IMR-90 (cell line): ENCODE data around the gene ST6GAL2. TPM values are rescaled to one million over a fixed set of nuclear protein-coding genes. Genes with fewer than 3 reads are reported as not detected.

Source experiments
- ATAC-seq: fragments of 200-7000 bp; cut with Tn5 transposase; 2 replicates; pipeline ENCODE4 v1.9.1; 2020; ENCODE audit warnings: low read depth, mild to moderate bottlenecking, moderate library complexity
- BruUV-seq: library from RNA; stranded (reverse); fragments of 400-500 nt; replicated peaks from 2 replicates; lab custom pipeline; 2021; lab: Mats Ljungman, UMichigan
- CTCF ChIA-PET: fragments of 300-600 bp; formaldehyde crosslinking; extraction: SDS; loops from one replicate; lab custom pipeline; 2021; ENCODE audit warnings: antibody characterized with exemption; lab: Yijun Ruan, JAX
- POLR2A ChIA-PET: fragments of 300-600 bp; sonication (Branson Sonifier 250); formaldehyde crosslinking; loops from one replicate; lab custom pipeline; 2022; ENCODE audit warnings: antibody characterized with exemption; ENCODE audit not compliant: unreplicated experiment; lab: Charles Lee
- DNase-seq: peaks from one replicate; pipeline ENCODE4 v3.0.0; 2013
- H2AFZ ChIP-seq: replicated peaks from 2 replicates; pipeline ENCODE3; 2013; ENCODE audit warnings: low read length, mild to moderate bottlenecking; ENCODE audit not compliant: poor library complexity
- H2AK5ac ChIP-seq: 2 replicates; pipeline ENCODE4 v1.6.1; 2013; ENCODE audit warnings: low read depth, low read length, inconsistent platforms
- H2AK9ac ChIP-seq: replicated peaks from 2 replicates; pipeline ENCODE3; 2013; ENCODE audit warnings: mild to moderate bottlenecking, low read depth, low read length, moderate library complexity; ENCODE audit not compliant: poor library complexity
- H2BK120ac ChIP-seq: 2 replicates; pipeline ENCODE4 v1.6.1; 2013; ENCODE audit warnings: low read depth, low read length, inconsistent platforms
- H2BK15ac ChIP-seq: 3 replicates; pipeline ENCODE4 v1.6.1; 2013; ENCODE audit warnings: low read depth, low read length, inconsistent platforms
- H2BK20ac ChIP-seq: 2 replicates; pipeline ENCODE4 v1.6.1; 2013; ENCODE audit warnings: low read depth, mild to moderate bottlenecking, inconsistent platforms, low read length, moderate library complexity
- H2BK5ac ChIP-seq: 2 replicates; pipeline ENCODE4 v1.6.1; 2013; ENCODE audit warnings: mild to moderate bottlenecking, low read depth, low read length, inconsistent platforms; ENCODE audit not compliant: poor library complexity, severe bottlenecking
- H3K14ac ChIP-seq: replicated peaks from 2 replicates; pipeline ENCODE4 v1.6.1; 2013; ENCODE audit warnings: low read depth, low read length, inconsistent platforms
- H3K18ac ChIP-seq: 2 replicates; pipeline ENCODE4 v1.6.1; 2013; ENCODE audit warnings: low read depth, low read length, control low read depth
- H3K23ac ChIP-seq: 2 replicates; pipeline ENCODE4 v1.6.1; 2013; ENCODE audit warnings: low read depth, low read length, inconsistent platforms
- H3K27ac ChIP-seq: 2 replicates; pipeline ENCODE4 v1.5.1; 2013; ENCODE audit warnings: mild to moderate bottlenecking, control low read depth, low read length; ENCODE audit not compliant: insufficient read depth
- H3K27me3 ChIP-seq: 2 replicates; pipeline ENCODE4 v1.6.1; 2013; ENCODE audit warnings: low read length; ENCODE audit not compliant: control insufficient read depth, insufficient read depth
- H3K36me3 ChIP-seq: 2 replicates; pipeline ENCODE4 v1.6.1; 2013; ENCODE audit warnings: low read length, mixed read lengths; ENCODE audit not compliant: control insufficient read depth, insufficient read depth
- H3K4ac ChIP-seq: 2 replicates; pipeline ENCODE4 v1.6.1; 2013; ENCODE audit warnings: low read depth, low read length, inconsistent platforms
- H3K4me1 ChIP-seq: 2 replicates; pipeline ENCODE4 v1.6.1; 2013; ENCODE audit warnings: low read length, mixed read lengths; ENCODE audit not compliant: control insufficient read depth, insufficient read depth
- H3K4me2 ChIP-seq: 2 replicates; pipeline ENCODE4 v1.6.1; 2013; ENCODE audit warnings: low read depth, mild to moderate bottlenecking, control low read depth, low read length, moderate library complexity
- H3K4me3 ChIP-seq: 2 replicates; pipeline ENCODE4 v1.5.1; 2013; ENCODE audit warnings: low read depth, mild to moderate bottlenecking, control low read depth, low read length, moderate library complexity; ENCODE audit not compliant: insufficient read depth
- H3K56ac ChIP-seq: 2 replicates; pipeline ENCODE4 v1.6.1; 2013; ENCODE audit warnings: low read length, inconsistent platforms; ENCODE audit not compliant: insufficient read depth; ENCODE audit errors: extremely low read depth
- H3K79me1 ChIP-seq, 2 experiments: 2 replicates each; pipeline ENCODE4 v1.6.1; 2013; ENCODE audit warnings: low read length in 2 of 2, inconsistent platforms in 1 of 2, low read depth in 1 of 2
- H3K9ac ChIP-seq: 2 replicates; pipeline ENCODE4 v1.6.1; 2013; ENCODE audit warnings: low read depth, low read length, control low read depth
- H3K9me1 ChIP-seq: 2 replicates; pipeline ENCODE4 v1.6.1; 2013; ENCODE audit warnings: low read length, inconsistent platforms; ENCODE audit not compliant: insufficient read depth
- H3K9me3 ChIP-seq: 2 replicates; pipeline ENCODE4 v1.6.1; 2013; ENCODE audit warnings: low read length; ENCODE audit not compliant: control insufficient read depth, insufficient read depth
- H4K20me1 ChIP-seq: 2 replicates; pipeline ENCODE4 v1.6.1; 2013; ENCODE audit warnings: low read length, inconsistent platforms; ENCODE audit not compliant: insufficient read depth
- H4K5ac ChIP-seq: 2 replicates; pipeline ENCODE4 v1.6.1; 2013; ENCODE audit warnings: mild to moderate bottlenecking, low read depth, low read length, control low read depth
- H4K8ac ChIP-seq, 2 experiments: 2 replicates each; pipeline ENCODE4 v1.6.1; 2013; ENCODE audit warnings: low read depth in 2 of 2, low read length in 2 of 2, control low read depth in 1 of 2, inconsistent platforms in 1 of 2
- H4K91ac ChIP-seq: 2 replicates; pipeline ENCODE4 v1.6.1; 2013; ENCODE audit warnings: low read depth, low read length, inconsistent platforms; ENCODE audit not compliant: insufficient read depth
- FOS ChIP-seq: fragments of 150-350 bp; IDR thresholded peaks from 2 replicates; pipeline ENCODE4 v1.6.1; 2016; ENCODE audit warnings: low read depth, low read length
- MXI1 ChIP-seq: IDR thresholded peaks from 2 replicates; pipeline ENCODE4 v1.6.1; 2012; ENCODE audit warnings: low read depth, mild to moderate bottlenecking, low read length, moderate library complexity, borderline replicate concordance
- NFE2L2 ChIP-seq: fragments of 150-350 bp; IDR thresholded peaks from 2 replicates; pipeline ENCODE4 v1.6.1; 2016; ENCODE audit warnings: low read depth, mild to moderate bottlenecking, low read length
- SMC3 ChIP-seq: fragments of 150-350 bp; IDR thresholded peaks from 2 replicates; pipeline ENCODE4 v1.6.1; 2016; ENCODE audit warnings: low read depth, mild to moderate bottlenecking, antibody characterized with exemption, low read length, moderate library complexity
- WGBS, 2 experiments: methylation state at CpG; one replicate each; pipeline versions ENCODE4 v1.1.5 to v1.1.7; 2013; ENCODE audit warnings: missing lambda C conversion rate in 2 of 2; ENCODE audit not compliant: insufficient read length in 1 of 2; ENCODE audit errors: extremely low coverage in 2 of 2; 5-methylcytosine and 5-hydroxymethylcytosine counted together
- dilution Hi-C: fragments of 300-500 bp; cut with HindIII; formaldehyde crosslinking; loops from one replicate; pipeline ENCODE4 v1.14.3; 2018; ENCODE audit warnings: low sequenced_read_pairs; ENCODE audit not compliant: unreplicated experiment
- in situ Hi-C: fragments of 300-500 bp; cut with MboI; formaldehyde crosslinking; loops from 3 replicates; pipeline ENCODE4 v1.14.3; 2019; ENCODE audit warnings: low sequenced_read_pairs, inconsistent platforms, mixed read lengths
- intact Hi-C: fragments of 100-400 bp; cut with micrococcal nuclease; formaldehyde crosslinking; loops from 2 replicates; pipeline ENCODE4 v1.10.0; 2022
- polyA plus RNA-seq, 3 experiments: library from polyadenylated mRNA; depleted of rRNA; stranded (reverse); fragments of >200 nt; gene quantifications; 2 replicates each; pipeline ENCODE4 v1.2.3, GENCODE V29; 2012; ENCODE audit warnings: low replicate concordance in 1 of 3
- total RNA-seq: library from RNA; depleted of rRNA; stranded (reverse); fragments of >200 nt; gene quantifications from 2 replicates; pipeline ENCODE4 v1.2.3, GENCODE V29; 2012

The ST6GAL2 gene
- total and polyA plus RNA-seq, 2 of the 4 experiments (the other 2 are of a cell fraction), result not detected

GRCh38 chr2:106831241-106831640, 54.7 kb downstream of the ST6GAL2 start:
- no peak overlapping the region for H2BK120ac ChIP-seq
- no CpG with 5 or more reads among the region's 3 CpGs for WGBS, 2 experiments
- H3K9me3 ChIP-seq, result peaks cover 5% of the 10 kb centered on the region

More at GRCh38 chr2:106831241-106831640, 54.7 kb downstream of the ST6GAL2 start:
- H3K27me3 ChIP-seq, result no peaks in the 10 kb centered on the region
- no peaks in the 10 kb centered on the region for H3K4me1 ChIP-seq
- H2BK15ac ChIP-seq, result no peak overlapping the region
- H3K18ac ChIP-seq, result no peak overlapping the region
- no peak for ATAC-seq
- H3K56ac ChIP-seq, result no peak overlapping the region
- no peaks in the 10 kb centered on the region for H3K36me3 ChIP-seq
- H2AK9ac ChIP-seq, result no peak overlapping the region
- H3K9ac ChIP-seq, result no peak overlapping the region
- no peak overlapping the region for H4K8ac ChIP-seq
- H2AFZ ChIP-seq, result no peak overlapping the region
- no peaks in the 10 kb centered on the region for H3K79me1 ChIP-seq
- no peak overlapping the region for H4K91ac ChIP-seq
- in situ Hi-C loops (no loop called here), intact Hi-C loops (no loop called here), dilution Hi-C loops (no loop called here)
- POLR2A ChIA-PET, result no interaction called here
- H3K4me2 ChIP-seq, result no peak overlapping the region
- H3K14ac ChIP-seq, result no peak overlapping the region
- no peak overlapping the region for H2AK5ac ChIP-seq
- no peaks in the 10 kb centered on the region for H4K20me1 ChIP-seq
- no peak overlapping the region for H4K5ac ChIP-seq
- H3K23ac ChIP-seq, result no peak overlapping the region
- no peak overlapping the region for H3K27ac ChIP-seq
- BruUV-seq, result no TSS peak
- H3K4me3 ChIP-seq, result no peak overlapping the region
- TF ChIP-seq NFE2L2 (no peak), SMC3 (no peak), FOS (no peak), MXI1 (no peak)
- H2BK5ac ChIP-seq, result no peak overlapping the region
- no peaks in the 10 kb centered on the region for H3K9me1 ChIP-seq
- no peak overlapping the region for H2BK20ac ChIP-seq
- DNase-seq, result no peak
- H3K4ac ChIP-seq, result no peak overlapping the region
- CTCF ChIA-PET, result no interaction called here
